GM21515 (cell line): ENCODE measurements around the gene KATNAL1.

ENCODE experiments used
- ATAC-seq: cut with Tn5 transposase; IDR thresholded peaks from one replicate; pipeline ENCODE4 v1.9.1; 2021; ENCODE audit not compliant: unreplicated experiment

KATNAL1 gene

DNA sequence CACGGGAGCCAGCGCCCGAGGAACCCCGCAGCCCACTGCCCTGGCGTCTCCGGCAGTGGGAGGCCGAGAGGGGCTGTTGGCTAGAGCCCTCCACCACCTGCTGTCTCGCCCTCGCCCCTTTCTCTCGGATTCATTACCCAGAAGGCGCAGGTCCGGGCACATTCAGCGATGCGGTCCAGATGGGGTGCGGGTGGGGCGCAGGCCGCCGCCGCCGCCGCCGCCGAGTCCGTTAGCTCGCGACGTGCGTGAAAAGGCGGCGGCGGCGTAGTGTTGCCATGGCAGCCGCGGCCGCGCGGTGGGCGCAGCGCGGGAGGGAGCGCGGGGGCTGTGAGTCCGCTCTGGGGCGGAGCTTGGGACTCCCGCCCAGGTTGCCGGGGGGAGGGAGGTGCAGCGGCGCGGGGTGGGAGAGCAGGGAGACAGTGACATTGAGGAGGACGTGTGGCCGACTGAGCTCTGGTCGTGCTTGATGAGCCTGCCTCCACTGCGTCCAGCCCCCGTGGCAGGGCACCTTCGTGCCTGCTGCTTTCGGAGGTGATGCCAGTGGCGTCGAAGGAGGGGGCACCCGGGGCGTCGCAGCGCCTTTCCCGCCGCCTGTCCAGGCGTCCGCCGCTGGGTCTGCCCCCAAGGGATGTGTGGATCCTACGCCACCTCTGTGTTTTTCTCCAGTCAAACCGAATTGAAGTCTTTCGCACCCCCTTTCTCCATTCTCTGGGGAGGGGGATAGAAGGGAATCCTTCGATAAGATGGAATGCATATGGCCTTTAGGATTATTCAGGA lies at the start of gene KATNAL1:
KATNAL1 (minus strand) TSS at position 358 of the 777 bp plus-strand sequence. CDS start 23,774 bp downstream, outside the sequence.
- ATAC-seq, result peak; percentile 59

DNA sequence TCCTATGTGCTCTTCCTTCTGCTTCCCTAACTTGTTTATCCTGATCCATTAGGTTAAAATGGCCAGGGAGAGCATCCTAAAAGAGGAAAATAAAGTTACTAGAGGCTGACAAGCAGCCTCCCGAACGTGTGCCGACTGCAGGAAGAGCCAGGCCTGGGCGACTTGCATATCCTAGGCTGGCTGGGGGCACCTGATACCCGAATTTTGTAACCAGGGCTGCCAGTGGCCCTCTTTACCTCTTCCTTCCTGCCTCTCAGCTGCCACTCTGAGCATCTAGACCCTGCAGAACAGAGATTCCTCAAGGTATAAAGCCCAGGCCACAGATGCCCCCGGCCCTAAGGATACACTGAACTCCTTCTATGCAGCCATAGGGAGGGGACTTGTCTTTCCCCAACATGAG lies 48.5 kb upstream of the KATNAL1 start:
- no peak for ATAC-seq

DNA sequence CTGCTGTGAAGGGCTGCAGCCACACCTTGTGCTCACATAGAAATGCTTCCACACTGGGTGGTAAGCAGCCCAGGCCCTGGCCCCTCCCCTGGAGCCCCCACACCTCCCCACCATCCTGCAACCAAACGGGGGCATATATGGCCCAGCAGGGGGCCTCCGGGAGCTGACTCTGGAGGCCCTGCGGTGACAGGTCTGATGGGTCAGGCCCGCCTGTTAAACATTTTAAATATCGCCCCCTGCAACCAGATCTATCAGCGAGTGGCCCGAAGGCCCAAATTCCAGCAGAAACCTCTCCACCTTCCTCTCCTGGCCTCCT lies 48.0 kb upstream of the KATNAL1 start:
- no peak for ATAC-seq

DNA sequence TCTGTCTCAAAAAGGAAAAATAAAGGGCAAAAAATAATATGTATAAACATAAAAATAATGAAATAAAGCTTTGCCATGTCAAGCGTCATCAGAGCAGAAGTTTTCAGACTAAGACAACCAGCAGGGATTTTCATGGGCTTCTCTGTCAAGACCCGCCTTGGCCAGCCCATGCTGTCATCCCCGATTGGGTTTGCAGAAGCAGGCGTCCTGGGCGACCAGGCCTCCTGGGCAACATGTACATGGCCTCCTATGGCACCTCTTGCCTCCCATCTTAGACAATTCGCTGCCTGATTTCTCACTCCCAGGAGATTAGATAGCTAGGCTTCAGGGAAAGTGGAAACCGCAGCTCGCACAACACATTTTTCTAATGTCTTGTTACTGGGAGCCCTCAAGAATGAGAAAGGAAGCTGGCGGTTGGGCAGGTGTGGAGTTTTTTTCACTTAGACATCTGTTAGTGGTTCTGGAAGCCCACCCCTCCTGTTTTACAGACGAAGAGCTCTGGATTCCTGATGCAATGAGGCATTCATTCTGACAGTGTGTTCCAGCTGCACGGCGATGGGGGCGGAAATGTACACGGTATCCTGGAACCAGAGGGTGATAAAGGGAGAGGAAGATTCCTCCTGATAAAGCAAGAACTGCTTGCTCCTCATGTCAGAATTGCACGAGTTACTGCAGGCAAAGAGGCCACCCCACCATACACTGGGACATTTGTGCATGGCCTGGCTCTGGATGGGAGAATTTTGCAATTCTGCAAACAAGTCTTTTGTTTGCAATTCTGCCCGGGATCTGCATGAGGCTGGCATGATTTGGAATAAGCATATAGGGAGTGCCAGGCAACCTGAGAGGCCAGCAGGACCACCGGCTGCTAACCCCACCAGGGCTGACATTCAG lies 47.4 kb upstream of the KATNAL1 start:
- ATAC-seq, result no peak

- ATAC-seq, result no peak
Measured at GRCh38 chr13:30353471-30354215, 46.3 kb upstream of the KATNAL1 start.

- no peak for ATAC-seq
Measured at GRCh38 chr13:30353060-30353459, 45.7 kb upstream of the KATNAL1 start.

GRCh38 chr13:30352121-30352520 lies 44.8 kb upstream of the KATNAL1 start:
- no peak for ATAC-seq

GRCh38 chr13:30346789-30347167 lies 39.4 kb upstream of the KATNAL1 start:
- ATAC-seq, result peak; percentile 31

- peak; percentile 83 for ATAC-seq
Measured at GRCh38 chr13:30346153-30346788, 38.9 kb upstream of the KATNAL1 start.

- ATAC-seq, result no peak
Measured at GRCh38 chr13:30345426-30346100, 38.2 kb upstream of the KATNAL1 start.

DNA sequence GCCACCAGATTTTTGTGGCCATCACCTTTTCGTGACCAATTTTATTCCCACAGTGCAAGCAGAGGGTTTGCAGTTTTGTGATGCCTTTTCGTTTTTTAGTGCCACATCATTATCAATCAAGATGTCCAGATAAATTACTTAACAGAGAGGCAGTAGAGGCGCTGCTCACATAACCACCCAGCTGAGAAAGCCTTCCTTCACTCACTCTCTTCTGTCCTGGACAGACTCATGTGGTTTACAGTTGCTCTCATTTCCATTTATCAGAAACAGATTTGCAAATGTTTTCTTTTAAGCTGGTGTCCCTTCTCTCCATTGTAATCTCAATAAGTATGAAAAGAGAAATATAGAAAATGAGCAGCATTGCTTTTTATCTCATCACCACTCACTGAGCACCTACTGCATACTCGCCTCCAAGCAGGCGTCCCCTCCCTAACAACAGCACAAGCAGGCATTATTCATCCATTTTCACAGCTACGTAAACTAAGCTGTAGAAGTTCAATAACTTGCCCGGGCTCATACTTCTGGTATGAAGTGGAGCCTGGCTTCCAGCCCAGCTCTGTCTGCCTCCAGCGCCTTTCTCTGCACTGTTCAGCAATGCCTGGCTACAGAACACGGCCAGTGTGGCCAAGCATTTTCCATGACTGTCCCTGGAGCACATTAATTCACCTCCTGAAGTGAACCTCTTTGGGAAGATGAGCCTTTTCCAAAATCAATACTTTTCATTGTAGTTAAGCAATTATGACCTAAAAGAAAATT lies 34.6 kb upstream of the KATNAL1 start:
- no peak for ATAC-seq

GRCh38 chr13:30340331-30341250 lies 33.2 kb upstream of the KATNAL1 start:
- no peak for ATAC-seq

- ATAC-seq, result no peak
Measured at GRCh38 chr13:30339738-30340330, 32.5 kb upstream of the KATNAL1 start.

DNA sequence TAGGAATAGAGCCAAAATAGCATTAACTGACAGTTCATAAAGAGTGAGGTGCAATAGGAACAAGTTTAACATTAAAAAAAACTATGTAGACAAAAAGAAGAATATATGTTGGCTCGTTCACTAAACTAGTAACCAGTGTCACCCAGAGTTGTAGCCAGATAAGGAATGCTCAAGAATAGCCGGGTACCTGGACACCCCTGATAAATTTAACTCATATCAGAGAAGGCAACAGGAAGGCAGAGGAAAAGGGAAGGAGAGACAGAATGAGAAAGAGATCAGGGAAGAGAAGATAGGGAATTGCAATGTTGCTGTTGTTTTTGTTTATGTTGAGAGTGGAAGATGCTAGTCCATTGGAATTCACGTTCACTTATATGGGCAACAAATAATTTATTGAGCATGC lies 31.6 kb upstream of the KATNAL1 start:
- ATAC-seq, result no peak

GRCh38 chr13:30338331-30338851 lies 31.0 kb upstream of the KATNAL1 start:
- no peak for ATAC-seq

DNA sequence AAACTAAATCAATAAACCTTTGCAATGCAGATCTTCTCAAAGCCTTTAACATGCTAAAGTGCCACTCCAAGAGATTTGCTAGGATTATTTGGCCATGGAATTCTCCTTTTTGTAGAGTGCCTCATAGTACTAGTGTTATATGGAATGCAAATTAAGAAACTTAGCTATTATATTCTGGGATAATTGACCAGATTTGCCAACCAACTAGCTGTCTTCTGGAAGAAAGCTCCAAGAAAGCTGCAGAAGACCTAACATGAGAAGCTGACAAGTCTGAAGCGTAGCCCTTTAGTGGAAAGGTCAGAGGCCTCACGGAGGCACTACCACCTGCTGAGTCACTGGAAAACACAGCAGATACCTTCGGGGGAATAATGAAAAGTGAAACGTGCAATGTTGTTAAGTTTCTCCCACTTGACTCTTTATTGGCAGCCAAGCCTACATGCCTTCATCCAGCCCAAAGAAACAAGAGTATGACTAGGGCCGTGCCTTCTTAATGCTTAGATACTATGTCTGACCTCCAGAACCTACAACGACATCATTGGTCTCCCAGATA lies 29.8 kb upstream of the KATNAL1 start:
- ATAC-seq, result no peak

DNA sequence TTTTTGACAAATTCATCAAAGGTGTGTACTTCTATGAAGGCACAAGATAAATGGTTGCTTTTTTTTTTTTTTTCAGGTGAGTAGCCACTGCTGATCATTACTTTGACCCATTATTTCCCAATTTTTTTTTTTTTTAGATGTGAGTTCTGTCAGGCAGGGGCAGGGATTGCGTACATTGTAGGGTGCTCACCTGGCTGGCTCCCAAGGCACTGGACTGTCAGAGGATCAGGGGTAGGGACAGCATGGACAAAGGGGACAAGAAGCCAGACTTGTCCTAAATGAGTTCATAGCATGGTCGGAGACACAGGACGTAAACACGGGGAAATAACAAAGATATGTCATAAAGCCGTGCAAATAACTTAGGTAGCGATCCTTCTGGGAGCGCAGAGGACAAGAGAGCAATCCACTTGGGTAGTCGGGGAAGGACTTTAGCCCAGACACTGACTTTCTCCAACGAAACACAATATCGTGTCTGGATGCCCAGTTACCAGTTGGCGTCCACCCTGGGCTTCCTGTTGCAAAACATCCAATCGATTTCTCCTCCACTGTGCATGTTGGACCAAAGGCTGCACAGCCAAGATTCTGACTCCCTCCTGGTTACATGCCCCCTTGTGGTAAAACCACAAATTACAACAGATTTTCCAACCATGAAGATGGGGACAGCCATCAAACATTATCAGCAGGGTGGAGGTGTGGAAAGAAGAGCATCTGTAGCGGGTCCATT lies 27.5 kb upstream of the KATNAL1 start:
- ATAC-seq, result no peak
